GM18517 (cell line): Measurements from ENCODE around the gene THBS1.

ENCODE experiments used
- ATAC-seq: cut with Tn5 transposase; IDR thresholded peaks from one replicate; pipeline ENCODE4 v1.9.1; 2021; ENCODE audit warnings: mild to moderate bottlenecking, moderate library complexity; ENCODE audit not compliant: unreplicated experiment

Gene THBS1

GRCh38 chr15:39573844-39574243 lies 7.0 kb upstream of the THBS1 start:
- no peak for ATAC-seq

GRCh38 chr15:39574427-39574826 lies 6.5 kb upstream of the THBS1 start:
- no peak for ATAC-seq

- ATAC-seq = no peak
Observed at GRCh38 chr15:39575180-39575579, 5.7 kb upstream of the THBS1 start.

- no peak for ATAC-seq
Observed at GRCh38 chr15:39578851-39579486, 1.9 kb upstream of the THBS1 start.

- no peak for ATAC-seq
Observed at GRCh38 chr15:39579487-39580116, 1.3 kb upstream of the THBS1 start.

- no peak for ATAC-seq
Observed at GRCh38 chr15:39580117-39580484, 778 bp upstream of the THBS1 start.

- ATAC-seq = no peak
Observed at GRCh38 chr15:39581242-39581792, 438 bp downstream of the THBS1 start.

GRCh38 chr15:39581793-39582285 lies 960 bp downstream of the THBS1 start:
- no peak for ATAC-seq

- ATAC-seq = no peak
Observed at GRCh38 chr15:39582286-39582976, 1.6 kb downstream of the THBS1 start.

GRCh38 chr15:39582977-39583595 lies 2.2 kb downstream of the THBS1 start:
- no peak for ATAC-seq

- no peak for ATAC-seq
Observed at GRCh38 chr15:39583596-39584265, 2.9 kb downstream of the THBS1 start.

GRCh38 chr15:39584266-39584659 lies 3.4 kb downstream of the THBS1 start:
- no peak for ATAC-seq

- ATAC-seq = no peak
Observed at GRCh38 chr15:39584662-39585388, 3.9 kb downstream of the THBS1 start.

GRCh38 chr15:39585389-39585841 lies 4.5 kb downstream of the THBS1 start:
- no peak for ATAC-seq

- ATAC-seq = no peak
Observed at GRCh38 chr15:39585871-39586301, 5.0 kb downstream of the THBS1 start.

GRCh38 chr15:39586387-39587095 lies 5.7 kb downstream of the THBS1 start:
- no peak for ATAC-seq

- no peak for ATAC-seq
Observed at GRCh38 chr15:39587096-39587721, 6.3 kb downstream of the THBS1 start.

- ATAC-seq = no peak
Observed at GRCh38 chr15:39587731-39588530, 7.1 kb downstream of the THBS1 start.
